BE2C (cell line): ENCODE data around the gene PPP2R2D.

Source experiments
- DNase-seq: peaks from one replicate; pipeline ENCODE4 v3.0.0-alpha.2; 2020
- H3K27me3 ChIP-seq: fragments of 250-450 bp; sonication (Bioruptor Pico); 2 replicates; pipeline ENCODE4 v1.5.1; 2020; ENCODE audit warnings: mild to moderate bottlenecking
- H3K36me3 ChIP-seq: fragments of 250-450 bp; sonication (Bioruptor Pico); 2 replicates; pipeline ENCODE4 v1.5.1; 2020; ENCODE audit warnings: mild to moderate bottlenecking
- H3K4me1 ChIP-seq: fragments of 250-450 bp; sonication (Bioruptor Pico); 2 replicates; pipeline ENCODE4 v1.5.1; 2020
- H3K4me3 ChIP-seq: 2 replicates; pipeline ENCODE4 v1.5.1; 2011; ENCODE audit warnings: low read depth, low read length
- H3K9me3 ChIP-seq: fragments of 250-450 bp; sonication (Bioruptor Pico); 2 replicates; pipeline ENCODE4 v1.5.1; 2020
- TF ChIP-seq, protein P1 (sequence below): IDR thresholded peaks from 2 replicates; pipeline ENCODE4 v1.5.1; 2012; ENCODE audit warnings: mild to moderate bottlenecking, low read depth, low read length

The PPP2R2D gene

DNA sequence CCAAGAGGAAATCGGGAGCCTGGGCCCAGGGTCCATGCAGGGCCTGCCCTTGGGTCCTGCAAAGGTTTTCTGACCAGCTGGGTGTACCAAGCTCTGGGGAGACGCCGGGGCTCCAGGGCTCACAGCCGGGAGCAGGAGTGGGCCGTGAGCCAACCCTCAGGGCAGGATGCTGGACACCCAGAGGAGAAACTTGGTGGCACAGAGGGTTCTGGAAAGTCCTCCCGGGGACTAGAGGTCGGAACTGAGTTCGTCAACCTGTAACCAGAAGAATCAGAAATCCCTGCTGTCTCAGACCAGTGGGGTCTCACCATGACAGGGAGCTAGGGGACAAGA is 29.2 kb upstream of the PPP2R2D start:
- Histone ChIP-seq H3K4me1 (no peaks in the 10 kb centered on the region), H3K4me3 (no peak overlapping the region), H3K9me3 (no peaks in the 10 kb centered on the region), H3K27me3 (no peaks in the 10 kb centered on the region), H3K36me3 (no peaks in the 10 kb centered on the region)
- TF ChIP-seq, protein P1, sequence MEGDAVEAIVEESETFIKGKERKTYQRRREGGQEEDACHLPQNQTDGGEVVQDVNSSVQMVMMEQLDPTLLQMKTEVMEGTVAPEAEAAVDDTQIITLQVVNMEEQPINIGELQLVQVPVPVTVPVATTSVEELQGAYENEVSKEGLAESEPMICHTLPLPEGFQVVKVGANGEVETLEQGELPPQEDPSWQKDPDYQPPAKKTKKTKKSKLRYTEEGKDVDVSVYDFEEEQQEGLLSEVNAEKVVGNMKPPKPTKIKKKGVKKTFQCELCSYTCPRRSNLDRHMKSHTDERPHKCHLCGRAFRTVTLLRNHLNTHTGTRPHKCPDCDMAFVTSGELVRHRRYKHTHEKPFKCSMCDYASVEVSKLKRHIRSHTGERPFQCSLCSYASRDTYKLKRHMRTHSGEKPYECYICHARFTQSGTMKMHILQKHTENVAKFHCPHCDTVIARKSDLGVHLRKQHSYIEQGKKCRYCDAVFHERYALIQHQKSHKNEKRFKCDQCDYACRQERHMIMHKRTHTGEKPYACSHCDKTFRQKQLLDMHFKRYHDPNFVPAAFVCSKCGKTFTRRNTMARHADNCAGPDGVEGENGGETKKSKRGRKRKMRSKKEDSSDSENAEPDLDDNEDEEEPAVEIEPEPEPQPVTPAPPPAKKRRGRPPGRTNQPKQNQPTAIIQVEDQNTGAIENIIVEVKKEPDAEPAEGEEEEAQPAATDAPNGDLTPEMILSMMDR = no peak
- no peak for DNase-seq

DNA sequence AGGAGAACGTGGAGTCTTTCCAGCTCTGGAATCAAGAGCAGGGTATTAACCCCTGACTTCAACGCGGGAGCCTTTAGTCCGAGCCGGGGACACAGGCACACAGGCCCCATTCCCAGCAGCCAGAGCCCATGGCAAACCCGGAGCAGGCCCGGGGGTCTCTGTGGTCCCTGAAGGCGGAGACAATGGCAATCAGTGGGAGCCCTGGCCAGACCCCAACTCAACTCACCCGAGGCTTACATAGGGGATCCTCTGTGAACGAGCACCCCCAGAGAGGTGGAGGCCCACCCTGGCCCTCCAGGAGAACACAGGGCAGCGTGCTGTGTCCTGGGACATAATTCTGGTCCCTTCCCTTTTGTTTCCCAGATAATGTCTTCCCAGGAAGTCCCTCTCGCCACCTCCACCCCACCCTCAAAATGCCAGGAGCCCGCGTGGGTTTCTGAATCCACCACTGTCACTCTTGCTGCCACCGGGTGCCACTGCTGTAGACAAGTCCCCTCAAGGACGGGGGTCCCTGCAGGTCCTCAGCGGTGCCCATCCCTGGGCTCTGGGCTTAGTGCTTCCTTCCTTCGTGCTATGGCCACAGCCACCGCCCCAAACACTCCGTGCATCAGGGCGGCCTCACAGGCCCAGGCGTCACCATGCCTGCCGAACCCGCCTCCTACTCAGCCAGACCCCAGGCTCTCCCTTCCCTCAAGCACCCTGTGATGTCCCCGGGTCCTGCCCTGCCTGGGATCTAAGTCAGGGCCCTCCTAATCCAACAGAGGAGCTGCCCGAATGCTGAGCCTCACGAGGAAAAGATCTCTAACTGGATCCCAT is 28.6 kb upstream of the PPP2R2D start:
- TF ChIP-seq, protein P1 = no peak
- Histone ChIP-seq H3K36me3 (no peaks in the 10 kb centered on the region), H3K4me1 (no peaks in the 10 kb centered on the region), H3K4me3 (no peak overlapping the region), H3K9me3 (no peaks in the 10 kb centered on the region), H3K27me3 (no peaks in the 10 kb centered on the region)
- DNase-seq = no peak

GRCh38 chr10:131872827-131873375 is 27.9 kb upstream of the PPP2R2D start:
- H3K4me1 ChIP-seq = no peaks in the 10 kb centered on the region
- TF ChIP-seq, protein P1 = no peak
- no peaks in the 10 kb centered on the region for H3K9me3 ChIP-seq
- H3K36me3 ChIP-seq = no peaks in the 10 kb centered on the region
- H3K27me3 ChIP-seq = no peaks in the 10 kb centered on the region
- no peak overlapping the region for H3K4me3 ChIP-seq
- no peak for DNase-seq

DNA sequence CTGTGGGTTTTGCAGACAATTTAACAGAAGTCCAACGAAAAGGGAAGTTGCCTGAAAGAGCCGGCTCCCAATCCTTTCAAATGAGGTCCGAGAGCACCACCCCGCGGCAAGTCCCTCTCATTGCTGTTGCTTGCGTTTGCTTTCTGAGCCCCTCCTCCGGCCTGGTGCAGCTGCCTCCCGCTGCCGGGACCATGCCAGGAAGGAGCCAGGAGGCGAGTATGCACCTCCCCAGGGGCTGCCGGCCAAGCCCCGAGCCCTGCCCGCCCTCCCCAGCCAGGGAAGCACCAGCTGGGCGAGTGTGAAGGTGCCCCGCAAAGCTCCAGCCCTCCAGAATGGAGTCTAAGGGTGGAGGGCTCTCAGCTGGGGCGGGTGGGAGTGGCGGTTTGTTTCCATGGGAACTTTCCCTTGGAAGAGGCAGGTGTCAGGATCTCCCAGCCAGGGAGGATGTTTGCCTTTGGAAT is 25.8 kb upstream of the PPP2R2D start:
- no peaks in the 10 kb centered on the region for H3K27me3 ChIP-seq
- no peak overlapping the region for H3K4me3 ChIP-seq
- H3K9me3 ChIP-seq = no peaks in the 10 kb centered on the region
- TF ChIP-seq, protein P1 = peak; percentile 73
- DNase-seq = peak; percentile 76
- no peaks in the 10 kb centered on the region for H3K36me3 ChIP-seq
- H3K4me1 ChIP-seq = no peaks in the 10 kb centered on the region

GRCh38 chr10:131875501-131875900 is 25.3 kb upstream of the PPP2R2D start:
- no peak overlapping the region for H3K4me3 ChIP-seq
- no peaks in the 10 kb centered on the region for H3K27me3 ChIP-seq
- no peaks in the 10 kb centered on the region for H3K36me3 ChIP-seq
- no peaks in the 10 kb centered on the region for H3K9me3 ChIP-seq
- TF ChIP-seq, protein P1 = no peak
- DNase-seq = no peak
- no peaks in the 10 kb centered on the region for H3K4me1 ChIP-seq

- Histone ChIP-seq H3K27me3 (no peaks in the 10 kb centered on the region), H3K9me3 (no peaks in the 10 kb centered on the region), H3K4me1 (no peaks in the 10 kb centered on the region), H3K4me3 (no peak overlapping the region), H3K36me3 (no peaks in the 10 kb centered on the region)
- TF ChIP-seq, protein P1 = no peak
- DNase-seq = no peak
These were observed 24.8 kb upstream of the PPP2R2D start for GRCh38 chr10:131876017-131876416.
